ENCODE data around the gene SSC5D. TPM values are rescaled to one million over a fixed set of nuclear protein-coding genes. Genes with fewer than 3 reads are reported as not detected.

SSC5D gene
- total RNA-seq, 2 donors from 2014 or later = 2.2 to 7.4 TPM

- Histone ChIP-seq H3K27ac (no peak overlapping the region), H3K9ac (ENCODE audit: low read depth in 2 of 2, low read length in 2 of 2) (no peak overlapping the region), H3K9me3 (no peaks in the 10 kb centered on the region), H3K36me3 (no peaks in the 10 kb centered on the region), H3K4me3 (no peak overlapping the region), H3K4me1 (peaks cover 10% of the 10 kb centered on the region), H3K27me3 (no peaks in the 10 kb centered on the region)
- intact Hi-C loops (cut with DNase I) = no loop called here
- TF ChIP-seq CTCF (IDR thresholded peaks at IDR 0.05) = no peak
- DNase-seq = no peak
Observed at GRCh38 chr19:55481148-55481793, 7.0 kb upstream of the SSC5D start.

GRCh38 chr19:55481794-55482155 lies 6.5 kb upstream of the SSC5D start:
- H3K27ac ChIP-seq = no peak overlapping the region
- no peak for DNase-seq
- H3K9ac ChIP-seq (ENCODE audit: low read depth in 2 of 2, low read length in 2 of 2) = no peak overlapping the region
- no peaks in the 10 kb centered on the region for H3K27me3 ChIP-seq
- intact Hi-C loops (cut with DNase I) = no loop called here
- H3K9me3 ChIP-seq = no peaks in the 10 kb centered on the region
- no peak for TF ChIP-seq CTCF (IDR thresholded peaks at IDR 0.05)
- H3K4me3 ChIP-seq = no peak overlapping the region
- peaks cover 10% of the 10 kb centered on the region for H3K4me1 ChIP-seq
- no peaks in the 10 kb centered on the region for H3K36me3 ChIP-seq

GRCh38 chr19:55482156-55482961 lies 5.9 kb upstream of the SSC5D start:
- Histone ChIP-seq H3K27me3 (no peaks in the 10 kb centered on the region), H3K4me3 (no peak overlapping the region), H3K4me1 (peaks cover 10% of the 10 kb centered on the region), H3K9me3 (no peaks in the 10 kb centered on the region), H3K9ac (ENCODE audit: low read depth in 2 of 2, low read length in 2 of 2) (no peak overlapping the region), H3K36me3 (no peaks in the 10 kb centered on the region), H3K27ac (no peak overlapping the region)
- no peak for TF ChIP-seq CTCF (IDR thresholded peaks at IDR 0.05)
- DNase-seq = no peak
- intact Hi-C loops (cut with DNase I) = no loop called here

- peaks cover 10% of the 10 kb centered on the region for H3K4me1 ChIP-seq
Observed at GRCh38 chr19:55482967-55483705, 5.1 kb upstream of the SSC5D start.

More at GRCh38 chr19:55482967-55483705, 5.1 kb upstream of the SSC5D start:
- DNase-seq = no peak
- Histone ChIP-seq H3K27ac (no peak overlapping the region), H3K36me3 (no peaks in the 10 kb centered on the region), H3K4me3 (no peak overlapping the region), H3K9ac (ENCODE audit: low read depth in 2 of 2, low read length in 2 of 2) (no peak overlapping the region), H3K9me3 (no peaks in the 10 kb centered on the region), H3K27me3 (no peaks in the 10 kb centered on the region)
- intact Hi-C loops (cut with DNase I) = no loop called here
- no peak for TF ChIP-seq CTCF (IDR thresholded peaks at IDR 0.05)
